ENCODE measurements around the gene LYVE1. TPM values are rescaled to one million over a fixed set of nuclear protein-coding genes. Genes with fewer than 3 reads are reported as not detected.

LYVE1 gene
- total RNA-seq, 1 donor from 2014 or later, result 0.14 TPM

- no peak for DNase-seq (ENCODE audit: low read depth, low spot score)
- no peaks in the 10 kb centered on the region for H3K9me3 Mint-ChIP-seq
- no peaks in the 10 kb centered on the region for H3K36me3 Mint-ChIP-seq (ENCODE audit: low read depth)
- peaks cover 5% of the 10 kb centered on the region for H3K4me1 Mint-ChIP-seq
- H3K4me3 Mint-ChIP-seq, result no peak overlapping the region
- H3K27ac Mint-ChIP-seq (ENCODE audit: unreplicated experiment), result no peak overlapping the region
- no peak for TF ChIP-seq CTCF (conservative IDR thresholded peaks at IDR 0.05)
- H3K27me3 Mint-ChIP-seq (ENCODE audit: low read depth), result no peaks in the 10 kb centered on the region
These were observed 2.1 kb downstream of the LYVE1 start for GRCh38 chr11:10566257-10566957.

GRCh38 chr11:10565493-10565892, 3.0 kb downstream of the LYVE1 start:
- no peak for DNase-seq (ENCODE audit: low read depth, low spot score)
- H3K4me3 Mint-ChIP-seq, result no peak overlapping the region
- no peaks in the 10 kb centered on the region for H3K27me3 Mint-ChIP-seq (ENCODE audit: low read depth)
- no peaks in the 10 kb centered on the region for H3K9me3 Mint-ChIP-seq
- no peaks in the 10 kb centered on the region for H3K36me3 Mint-ChIP-seq (ENCODE audit: low read depth)
- H3K27ac Mint-ChIP-seq (ENCODE audit: unreplicated experiment), result no peak overlapping the region
- peaks cover 5% of the 10 kb centered on the region for H3K4me1 Mint-ChIP-seq
- no peak for TF ChIP-seq CTCF (conservative IDR thresholded peaks at IDR 0.05)

GRCh38 chr11:10564696-10565318, 3.7 kb downstream of the LYVE1 start:
- Mint-ChIP-seq H3K36me3 (ENCODE audit: low read depth) (no peaks in the 10 kb centered on the region), H3K9me3 (no peaks in the 10 kb centered on the region), H3K27ac (ENCODE audit: unreplicated experiment) (no peak overlapping the region), H3K4me3 (no peak overlapping the region), H3K4me1 (peaks cover 4% of the 10 kb centered on the region), H3K27me3 (ENCODE audit: low read depth) (no peaks in the 10 kb centered on the region)
- peak; percentile 29 for TF ChIP-seq CTCF (conservative IDR thresholded peaks at IDR 0.05)
- no peak for DNase-seq (ENCODE audit: low read depth, low spot score)

- H3K4me3 Mint-ChIP-seq, result no peak overlapping the region
- no peak for DNase-seq (ENCODE audit: low read depth, low spot score)
These were observed 4.4 kb downstream of the LYVE1 start for GRCh38 chr11:10564030-10564429.

GRCh38 chr11:10561947-10562346, 6.5 kb downstream of the LYVE1 start:
- TF ChIP-seq CTCF (conservative IDR thresholded peaks at IDR 0.05), result no peak
- Mint-ChIP-seq H3K27me3 (ENCODE audit: low read depth) (no peaks in the 10 kb centered on the region), H3K4me1 (no peaks in the 10 kb centered on the region), H3K9me3 (no peaks in the 10 kb centered on the region), H3K4me3 (no peak overlapping the region), H3K36me3 (ENCODE audit: low read depth) (no peaks in the 10 kb centered on the region), H3K27ac (ENCODE audit: unreplicated experiment) (no peak overlapping the region)
- DNase-seq (ENCODE audit: low read depth, low spot score), result no peak

More at GRCh38 chr11:10564030-10564429, 4.4 kb downstream of the LYVE1 start:
- no peak for TF ChIP-seq CTCF (conservative IDR thresholded peaks at IDR 0.05)
- Mint-ChIP-seq H3K9me3 (no peaks in the 10 kb centered on the region), H3K36me3 (ENCODE audit: low read depth) (no peaks in the 10 kb centered on the region), H3K4me1 (no peaks in the 10 kb centered on the region), H3K27me3 (ENCODE audit: low read depth) (no peaks in the 10 kb centered on the region), H3K27ac (ENCODE audit: unreplicated experiment) (no peak overlapping the region)
